GM18517 (cell line): Measurements from ENCODE around the gene MAP4.

Source experiments
- ATAC-seq: cut with Tn5 transposase; IDR thresholded peaks from one replicate; pipeline ENCODE4 v1.9.1; 2021; ENCODE audit warnings: mild to moderate bottlenecking, moderate library complexity; ENCODE audit not compliant: unreplicated experiment

Gene MAP4

GRCh38 chr3:47976135-47976732, 40.0 kb downstream of the MAP4 start:
- no peak for ATAC-seq

- no peak for ATAC-seq
Measured at GRCh38 chr3:47974974-47975470, 41.2 kb downstream of the MAP4 start.

DNA sequence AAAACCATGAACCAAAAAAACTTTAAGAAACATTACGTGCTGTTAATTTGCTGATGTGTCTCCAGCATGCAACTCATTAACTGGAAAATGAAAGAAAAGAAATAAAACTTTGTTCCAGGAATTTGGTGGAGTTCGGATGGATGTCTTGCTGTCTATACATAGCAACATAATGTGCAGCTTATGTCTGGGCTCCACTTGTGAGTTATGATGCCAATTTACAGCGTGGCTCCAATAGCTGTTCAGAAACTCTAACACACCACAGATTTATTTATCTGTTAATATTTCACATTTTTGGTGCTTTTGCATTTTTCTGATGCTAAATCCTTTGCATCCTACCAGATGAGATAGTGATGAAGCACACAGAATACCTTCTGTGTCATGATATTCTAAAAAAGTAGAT, 45.1 kb downstream of the MAP4 start:
- ATAC-seq = no peak

DNA sequence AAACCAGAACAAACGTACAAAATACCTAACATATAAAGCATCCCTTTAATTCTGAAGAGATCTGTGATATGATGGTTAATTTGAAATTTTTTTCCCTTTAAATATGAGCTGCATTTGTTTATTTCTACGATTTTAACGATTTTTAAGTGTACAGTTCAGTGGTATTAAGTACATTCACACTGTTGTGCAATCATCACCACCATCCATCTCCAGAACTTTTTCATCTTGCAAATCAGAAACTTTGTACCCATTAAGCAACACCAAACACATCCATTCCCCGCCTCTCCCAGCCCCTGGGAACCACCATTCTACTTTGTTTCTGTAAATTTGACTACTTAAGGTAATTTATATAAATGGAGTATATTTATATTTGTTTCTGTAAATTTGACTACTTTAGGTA, 51.5 kb downstream of the MAP4 start:
- no peak for ATAC-seq

DNA sequence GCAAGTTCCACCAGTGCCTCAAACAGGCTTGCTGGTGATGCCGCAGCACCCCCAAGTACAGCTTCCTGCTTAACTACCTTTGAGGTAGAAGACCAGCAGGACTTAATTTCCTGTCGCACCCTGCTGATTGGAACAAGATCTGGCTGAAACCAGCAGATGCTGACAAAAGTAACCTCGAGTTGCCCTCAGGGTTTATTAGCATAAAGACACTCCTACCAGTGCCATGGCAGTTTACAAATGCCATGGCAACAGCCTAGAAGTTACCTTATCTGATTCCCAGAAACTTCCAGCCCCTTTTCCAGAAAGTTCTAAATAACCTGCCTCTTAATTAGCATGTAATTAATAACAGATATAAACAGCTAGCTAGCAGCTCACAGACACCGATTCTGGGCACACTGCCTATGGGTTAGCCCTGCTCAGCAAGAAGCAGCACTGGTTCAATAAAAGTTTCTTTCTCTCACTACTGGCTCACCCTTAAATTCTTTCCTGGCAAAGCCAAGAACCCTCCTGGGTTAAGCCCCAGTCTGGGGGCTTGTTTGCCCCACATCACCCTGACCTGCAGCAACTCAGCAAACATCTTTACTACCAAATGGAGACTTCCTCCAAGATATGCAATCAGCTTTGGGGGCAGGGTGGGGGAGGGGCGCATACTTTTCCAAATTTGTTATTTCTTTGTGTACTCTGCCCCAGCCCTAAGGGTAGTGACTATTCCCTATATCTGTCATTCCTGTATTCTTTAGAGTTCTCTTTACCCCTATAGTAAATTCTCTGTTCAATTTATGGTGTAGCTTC, 54.2 kb downstream of the MAP4 start:
- ATAC-seq = no peak

DNA sequence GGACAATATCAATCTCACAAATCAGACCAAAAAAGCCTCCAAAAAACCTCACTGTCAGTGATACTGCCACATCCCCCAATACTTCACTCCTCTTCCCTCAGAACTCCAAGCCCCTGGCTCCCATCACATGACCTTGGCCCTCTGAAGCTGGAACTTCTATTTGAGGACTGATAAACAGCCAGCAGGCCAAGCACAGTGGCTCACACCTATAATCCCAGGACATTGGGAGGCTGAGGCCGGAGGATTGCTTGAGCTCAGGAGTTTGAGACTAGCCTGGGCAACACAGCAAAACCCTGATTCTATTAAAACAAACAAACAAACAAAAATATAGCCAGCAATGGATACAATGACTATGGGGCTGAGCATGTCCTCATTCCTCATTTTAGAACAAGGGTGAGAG, 55.2 kb downstream of the MAP4 start:
- no peak for ATAC-seq

- no peak for ATAC-seq
Measured at GRCh38 chr3:47956521-47956920, 59.7 kb downstream of the MAP4 start.

- no peak for ATAC-seq
Measured at GRCh38 chr3:47954567-47954966, 61.6 kb downstream of the MAP4 start.

DNA sequence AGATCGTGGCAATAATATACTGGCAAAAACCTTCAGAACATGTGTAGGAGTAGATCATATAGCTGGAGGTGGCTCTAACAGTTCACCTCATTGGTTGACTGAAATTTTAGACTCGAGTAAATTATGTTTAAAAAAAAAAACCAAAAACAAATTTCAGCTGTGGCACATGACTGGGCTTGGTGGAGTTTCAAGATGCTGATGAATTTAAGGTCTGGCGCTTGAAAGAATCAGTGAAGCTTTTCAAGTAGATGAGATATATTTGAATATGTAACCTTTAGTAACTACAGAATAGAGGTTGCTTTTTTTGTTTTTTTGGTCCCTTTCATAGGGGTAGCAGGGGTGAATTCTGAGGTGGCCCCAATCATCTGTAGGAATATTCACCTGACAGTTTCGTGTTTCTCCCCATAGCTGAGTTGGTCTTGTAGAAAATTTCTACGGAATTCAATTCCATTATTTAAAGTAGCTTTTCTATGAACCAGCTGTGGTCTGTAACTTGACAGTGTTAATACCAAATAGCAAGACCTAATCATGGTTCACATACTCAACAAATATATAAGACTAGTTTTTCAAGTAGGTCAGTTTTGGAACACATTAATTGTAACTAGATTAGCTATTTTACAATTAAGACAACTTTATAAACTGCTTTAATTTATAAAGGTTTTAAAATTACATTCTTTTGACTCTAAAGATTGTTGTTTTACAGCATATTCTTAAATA, 65.6 kb downstream of the MAP4 start:
- ATAC-seq = no peak

GRCh38 chr3:47949979-47950378, 66.2 kb downstream of the MAP4 start:
- ATAC-seq = no peak

DNA sequence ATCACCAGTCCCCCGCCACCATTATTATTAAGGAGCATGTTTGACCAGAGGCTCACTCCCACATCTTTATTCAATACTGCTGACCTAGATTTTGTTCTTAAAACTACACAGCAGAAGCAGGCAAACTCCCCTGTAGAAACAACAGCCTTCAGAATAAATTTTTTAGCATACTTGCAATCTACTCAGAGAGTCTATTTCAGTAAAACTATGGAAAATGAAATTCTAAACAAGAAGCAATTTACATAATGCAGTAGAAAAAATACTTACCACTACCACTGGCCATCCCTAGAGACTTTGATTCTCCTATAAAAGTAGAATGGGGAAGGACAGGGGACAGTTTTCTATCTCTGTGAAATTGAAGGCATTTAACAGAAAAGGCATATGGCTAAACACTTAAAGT, 76.0 kb downstream of the MAP4 start:
- ATAC-seq = no peak

GRCh38 chr3:47932421-47932820, 83.8 kb downstream of the MAP4 start:
- no peak for ATAC-seq

GRCh38 chr3:47930979-47931378, 85.2 kb downstream of the MAP4 start:
- ATAC-seq = no peak

DNA sequence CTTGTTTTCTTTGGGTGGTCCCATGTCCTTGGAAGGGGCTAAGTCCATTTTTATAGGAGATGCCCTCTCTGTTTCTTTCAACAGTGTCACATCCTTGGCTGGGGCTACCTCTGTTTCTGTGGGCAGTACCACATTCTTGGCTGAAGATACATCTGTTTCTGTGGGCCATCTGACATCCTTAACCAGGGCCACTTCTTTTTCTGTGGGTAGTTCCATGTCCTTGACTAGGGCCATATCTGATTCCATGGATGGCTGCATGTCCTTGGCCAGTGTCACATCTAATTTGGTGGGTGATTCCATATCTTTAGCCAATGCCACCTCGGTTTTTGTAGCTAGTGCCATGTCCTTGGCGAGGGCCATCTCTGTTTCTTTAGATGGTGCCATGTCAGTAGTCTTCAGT, 99.5 kb downstream of the MAP4 start:
- no peak for ATAC-seq

DNA sequence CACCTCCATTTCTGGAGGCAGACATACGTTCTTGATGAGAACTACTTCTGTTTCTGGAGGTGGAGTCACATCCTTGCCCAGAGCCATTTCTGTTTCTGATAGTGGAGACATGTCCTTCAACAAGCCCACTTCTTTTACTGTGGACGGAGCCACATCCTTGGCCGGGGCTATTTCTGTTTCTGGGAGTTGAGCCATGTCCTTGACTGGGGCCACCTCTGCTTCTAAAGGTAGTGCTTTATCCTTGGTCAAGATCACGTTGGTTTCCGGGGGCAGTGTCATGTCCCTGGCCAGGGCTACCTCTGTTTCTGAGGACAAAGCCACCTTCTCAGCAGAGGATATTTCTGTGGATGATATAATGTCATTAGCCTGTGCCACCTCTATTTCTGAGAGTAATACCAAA, 100.0 kb downstream of the MAP4 start:
- ATAC-seq = no peak

GRCh38 chr3:47912006-47912504, 104.2 kb downstream of the MAP4 start:
- ATAC-seq = no peak

DNA sequence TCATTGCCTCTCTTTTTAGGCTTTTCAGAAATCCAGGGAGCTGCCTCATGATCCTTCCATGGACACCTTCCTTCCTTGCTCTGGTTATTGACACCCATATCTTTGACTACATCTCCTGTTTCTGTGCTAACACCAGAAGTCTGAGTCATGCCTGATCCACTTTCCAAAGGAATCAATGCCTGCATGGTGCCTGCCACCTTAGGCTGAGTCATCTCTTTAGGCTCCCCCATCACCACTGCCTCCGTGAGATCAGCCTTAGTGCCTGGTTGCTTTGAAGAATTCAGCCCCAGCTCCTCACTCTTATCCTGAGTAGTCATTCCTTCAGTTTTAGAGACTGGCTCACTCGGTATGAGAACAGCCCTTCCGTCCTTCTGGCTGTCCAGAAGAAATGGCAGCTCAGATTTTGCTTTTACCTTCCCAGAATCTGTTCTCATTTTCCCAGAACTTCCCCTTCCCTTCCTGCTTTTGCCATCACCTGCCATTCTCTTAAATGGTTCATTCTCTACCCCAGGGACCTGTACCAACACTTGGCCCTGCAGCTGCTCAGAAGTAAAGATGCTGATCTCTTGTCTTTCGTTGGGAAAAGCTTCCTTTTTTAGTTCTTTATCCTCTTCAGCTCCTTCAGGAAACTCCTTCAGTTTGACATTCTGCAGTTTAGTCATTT, 105.3 kb downstream of the MAP4 start:
- ATAC-seq = no peak

DNA sequence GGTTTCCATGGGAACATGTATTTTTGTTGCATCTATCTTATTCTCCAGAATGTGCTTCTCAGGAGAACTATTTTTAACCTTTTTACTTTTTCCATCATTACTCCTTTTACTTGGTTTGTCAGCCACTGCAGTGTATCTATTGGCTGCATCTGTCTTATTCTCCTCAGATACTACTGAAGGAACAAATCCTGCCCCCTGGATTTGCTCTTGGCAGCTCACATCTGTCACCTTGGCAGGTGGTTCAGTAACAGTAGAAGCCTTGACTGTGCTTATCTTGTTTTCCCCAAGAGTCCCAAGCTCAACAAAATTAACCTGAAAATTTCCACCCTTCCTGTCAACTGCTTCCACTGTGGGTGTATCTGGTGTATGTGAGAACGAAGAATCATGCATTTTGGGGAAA, 106.0 kb downstream of the MAP4 start:
- no peak for ATAC-seq

- ATAC-seq = no peak
Measured at GRCh38 chr3:47909607-47910006, 106.6 kb downstream of the MAP4 start.

DNA sequence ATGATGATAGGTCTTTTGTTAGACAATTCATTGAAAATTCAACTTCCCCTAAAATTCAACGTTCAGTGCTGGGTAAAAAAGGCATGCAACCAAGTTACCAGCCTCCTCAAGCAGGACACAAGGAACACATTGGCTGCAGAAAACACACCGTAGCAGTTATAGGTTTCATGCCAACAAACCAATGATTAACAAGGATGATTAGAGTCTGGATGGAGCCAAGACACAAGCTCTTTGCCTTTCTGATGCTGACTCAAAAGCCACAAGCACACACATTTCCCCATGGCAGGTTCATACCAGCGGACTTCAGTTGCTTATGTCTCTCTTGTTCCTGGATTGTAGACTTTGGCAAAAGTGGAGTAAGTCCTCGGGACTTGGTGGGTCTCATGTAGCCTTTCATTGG, 107.5 kb downstream of the MAP4 start:
- ATAC-seq = no peak

- no peak for ATAC-seq
Measured at GRCh38 chr3:47907784-47908183, 108.4 kb downstream of the MAP4 start.
